HG03457 (cell line): Measurements from ENCODE around the gene DBN1.
"Not testable (repeated sequence)": the region's sequence is repeated elsewhere in the genome, so short reads cannot be mapped to it uniquely, and the experiment has no call there.

ENCODE experiments used
- ATAC-seq: cut with Tn5 transposase; IDR thresholded peaks from one replicate; pipeline ENCODE4 v1.9.1; 2021; ENCODE audit warnings: moderate number of reproducible peaks; ENCODE audit not compliant: unreplicated experiment

DBN1 gene

DNA sequence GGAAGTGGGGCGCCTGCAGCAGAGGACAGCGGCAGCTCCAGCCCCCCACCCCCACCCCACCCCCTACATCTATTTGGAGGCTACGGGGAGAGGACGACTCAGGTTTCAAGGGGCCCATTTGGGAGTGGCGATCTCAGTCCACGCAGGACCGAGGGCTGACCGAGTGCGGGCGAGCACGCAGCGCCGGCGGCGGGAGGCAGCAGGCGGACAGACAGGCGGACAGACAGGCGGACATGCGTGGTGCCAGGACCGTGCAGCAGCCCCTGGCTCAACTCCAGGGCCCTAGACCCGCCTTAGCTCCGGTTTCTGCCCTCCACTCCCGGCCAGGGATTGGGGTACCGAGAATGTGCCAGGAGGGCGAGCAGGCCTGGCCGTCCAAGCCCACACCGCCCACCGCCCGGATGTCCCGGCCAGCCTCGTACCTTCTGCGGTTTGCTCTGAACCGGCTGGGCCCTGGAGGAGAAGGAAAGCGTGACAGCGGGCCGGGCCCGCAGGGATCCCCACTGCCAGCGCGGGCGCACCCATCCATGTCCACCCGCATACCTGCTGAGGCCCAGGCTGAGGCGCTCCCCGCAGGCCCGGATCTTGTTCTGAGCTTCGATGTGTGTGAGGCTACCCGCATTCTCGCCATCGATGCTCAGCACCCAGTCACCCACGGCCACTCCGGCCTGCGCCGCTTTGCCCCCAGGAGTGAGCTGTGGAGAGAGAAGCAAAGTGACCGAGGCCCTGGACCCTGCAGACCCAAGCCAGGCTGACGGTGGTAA, 18.7 kb upstream of the DBN1 start:
- ATAC-seq, result no peak

DNA sequence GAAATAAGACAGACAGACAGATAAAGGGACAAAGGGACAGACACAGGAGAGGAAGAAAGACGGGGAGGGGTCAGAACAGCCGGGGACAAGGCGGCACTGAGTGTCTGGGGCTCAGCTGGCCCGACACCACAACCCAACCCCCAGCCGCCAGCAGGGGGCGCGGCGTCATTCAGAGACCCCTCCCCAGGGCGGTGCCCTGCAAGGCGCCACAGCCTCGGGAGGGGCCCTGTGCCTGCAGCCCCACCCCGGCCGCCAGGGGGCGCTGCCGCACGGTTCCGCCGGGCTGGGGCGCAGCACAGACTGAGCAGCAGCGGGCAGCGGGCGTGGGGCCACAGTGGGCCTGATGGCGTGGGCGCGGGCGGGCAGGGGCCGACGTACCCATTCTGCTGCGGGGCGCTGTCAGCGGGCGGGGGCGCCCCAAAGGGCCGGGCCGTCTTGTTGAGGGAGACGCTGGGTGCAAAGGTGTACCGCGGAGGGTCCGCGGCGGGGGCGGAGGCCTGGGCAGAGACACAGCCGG, 18.1 kb upstream of the DBN1 start:
- ATAC-seq, result no peak

DNA sequence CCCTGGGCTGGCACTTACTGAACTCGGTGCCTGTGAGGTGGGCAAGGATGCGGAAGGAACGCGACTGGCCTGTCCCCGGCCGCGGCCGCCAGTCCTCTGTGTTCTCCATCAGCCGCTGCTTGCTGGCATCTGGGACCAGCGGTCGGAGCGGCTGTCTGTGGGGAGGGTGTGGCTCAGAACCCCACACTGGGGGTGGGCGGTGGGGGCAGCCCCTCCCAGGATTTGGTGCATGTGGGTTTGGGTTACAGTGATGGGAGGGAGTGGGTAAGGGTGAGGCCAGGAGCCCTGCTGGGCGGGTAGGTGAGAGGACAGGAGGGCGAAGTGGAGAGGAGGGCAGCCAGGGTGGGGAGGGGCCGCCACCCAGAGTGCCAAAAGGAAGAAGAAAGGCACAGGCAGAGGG, 17.6 kb upstream of the DBN1 start:
- no peak for ATAC-seq

DNA sequence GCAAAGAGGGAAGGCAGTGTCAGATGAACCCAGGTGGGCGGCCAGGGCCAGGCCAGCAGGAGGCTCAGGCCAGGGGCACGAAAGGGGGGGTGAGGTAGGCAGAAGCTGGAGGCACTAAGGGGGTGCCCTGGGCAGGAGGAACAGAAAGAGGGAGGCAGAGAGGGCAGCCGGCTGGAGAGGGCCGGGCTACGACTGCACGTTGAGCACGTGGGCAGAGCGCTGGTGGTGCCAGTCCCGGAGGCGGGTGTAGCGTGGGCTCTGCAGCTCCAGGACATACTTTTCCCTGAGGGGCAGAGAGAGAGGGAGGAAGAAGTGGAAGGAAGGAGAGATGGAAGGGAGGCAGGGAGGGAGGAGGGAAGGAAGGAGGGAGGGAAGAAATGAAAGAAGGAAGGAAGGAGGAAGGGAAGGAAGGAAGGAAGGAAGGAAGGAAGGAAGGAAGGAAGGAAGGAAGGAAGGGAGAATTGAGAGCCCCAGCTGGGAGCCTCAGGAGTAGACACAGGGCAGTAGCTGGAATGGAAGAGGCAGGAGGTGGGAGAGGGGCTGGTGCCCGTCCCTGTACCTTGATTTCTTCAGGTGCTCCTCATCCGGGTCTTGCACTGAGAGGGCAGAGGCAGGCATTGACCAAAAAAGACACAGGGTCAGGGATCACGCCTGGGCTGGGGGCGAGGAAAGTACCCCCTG, 17.0 kb upstream of the DBN1 start:
- ATAC-seq, result no peak

DNA sequence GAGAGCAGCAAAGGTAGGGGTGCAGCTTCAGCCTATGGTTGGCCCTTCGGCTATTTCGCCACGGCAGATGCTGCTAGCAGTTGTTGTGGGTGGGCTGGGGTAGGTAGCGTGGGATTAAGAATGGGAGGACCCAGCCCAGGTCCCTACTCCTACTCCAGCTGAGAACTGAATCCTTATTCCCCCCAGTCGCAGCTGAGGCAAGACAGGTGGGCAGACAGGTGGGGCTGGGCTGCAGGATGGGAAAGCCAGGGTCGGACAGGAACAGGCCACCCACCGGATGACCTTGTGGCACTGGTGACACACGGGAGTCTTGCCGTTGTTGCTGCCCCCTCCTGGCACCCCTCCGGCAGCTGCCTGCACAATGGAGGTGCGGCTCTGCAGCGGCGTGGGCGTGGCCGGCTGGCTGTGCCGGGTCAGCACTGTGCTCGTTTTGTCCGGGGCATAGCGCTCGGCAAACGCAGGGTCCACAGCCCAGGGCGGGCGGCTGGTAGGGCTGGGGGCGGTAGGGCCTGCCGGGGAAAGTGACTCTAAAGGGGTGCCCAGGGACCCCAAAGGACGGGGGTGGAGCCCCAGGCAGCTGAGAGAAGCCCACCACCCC, 15.8 kb upstream of the DBN1 start:
- no peak for ATAC-seq

DNA sequence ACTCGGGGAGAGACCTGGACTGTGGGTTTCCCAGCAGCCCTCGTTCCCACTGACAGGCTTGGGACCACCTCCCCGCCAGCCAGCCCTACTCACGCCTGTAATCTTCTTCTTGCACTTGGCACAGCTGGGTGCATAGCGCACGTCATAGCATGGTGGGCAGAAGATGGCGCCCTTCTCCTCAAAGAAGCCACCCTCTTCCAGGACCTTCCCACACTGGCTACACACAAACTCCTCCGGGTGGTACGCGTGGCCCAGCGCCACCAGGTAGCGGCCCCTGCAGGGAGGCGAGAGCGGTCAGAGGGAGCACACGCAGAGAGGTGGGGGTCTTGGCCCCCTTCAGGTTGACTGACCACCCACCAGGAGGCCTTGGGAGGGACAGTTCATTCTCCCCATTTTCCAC, 14.5 kb upstream of the DBN1 start:
- no peak for ATAC-seq

DNA sequence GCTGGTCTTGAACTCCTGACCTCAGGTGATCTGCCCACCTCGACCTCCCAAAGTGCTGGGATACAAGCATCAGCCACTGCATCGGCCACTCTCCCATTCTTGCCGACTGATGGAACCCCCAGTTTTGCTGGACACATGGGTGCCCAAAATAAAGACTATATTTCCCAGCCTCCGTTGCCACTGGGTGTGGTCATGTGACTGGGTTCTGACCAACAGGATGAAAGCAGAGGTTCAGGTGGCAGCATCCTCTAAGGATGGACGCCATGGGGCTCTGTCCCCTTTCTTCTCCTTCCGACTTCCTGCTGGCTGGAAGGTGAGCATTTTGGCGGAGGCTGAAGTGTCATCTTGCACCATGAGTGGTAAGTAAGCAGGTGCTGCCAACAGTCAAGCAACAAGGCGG, 13.7 kb upstream of the DBN1 start:
- ATAC-seq, result no peak

DNA sequence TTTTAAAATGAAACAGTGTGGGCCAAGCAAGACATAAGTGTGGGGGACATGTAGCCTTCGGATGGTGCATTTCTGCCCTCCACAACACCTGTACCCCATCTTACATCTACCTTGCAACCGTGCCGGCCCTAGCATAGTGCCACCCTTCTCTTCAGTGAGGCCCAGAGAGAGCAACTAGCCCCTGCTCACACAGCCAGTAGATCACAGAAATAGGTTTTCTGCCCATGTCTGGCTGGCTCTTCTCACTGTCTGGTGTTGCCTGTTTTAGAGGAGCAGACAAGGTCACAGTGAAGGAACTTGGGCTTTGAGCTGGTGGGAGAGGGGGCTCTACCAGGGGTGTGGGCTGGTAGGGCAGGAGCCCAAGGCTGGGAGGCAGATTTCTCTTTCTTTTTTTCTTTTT, 12.8 kb upstream of the DBN1 start:
- no peak for ATAC-seq

DNA sequence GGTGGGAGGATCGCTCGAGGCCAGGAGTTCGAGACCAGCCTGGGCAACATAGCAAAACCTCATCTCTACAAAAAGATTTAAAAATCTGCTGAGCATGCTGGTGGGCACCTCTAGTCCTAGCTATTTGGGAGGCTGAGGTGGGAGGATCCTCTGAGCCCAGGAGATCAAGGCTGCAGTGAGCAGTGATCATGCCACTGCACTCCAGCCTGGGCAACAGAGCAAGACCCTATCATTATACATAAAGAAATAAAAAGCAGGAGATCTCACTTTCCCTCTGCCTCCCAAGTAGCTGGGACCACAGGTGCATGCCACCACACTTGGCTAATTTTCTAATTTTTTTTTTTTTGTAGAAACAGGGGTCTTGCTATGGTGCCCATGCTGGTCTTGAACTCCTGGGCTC, 12.3 kb upstream of the DBN1 start:
- ATAC-seq, result not testable (repeated sequence)

DNA sequence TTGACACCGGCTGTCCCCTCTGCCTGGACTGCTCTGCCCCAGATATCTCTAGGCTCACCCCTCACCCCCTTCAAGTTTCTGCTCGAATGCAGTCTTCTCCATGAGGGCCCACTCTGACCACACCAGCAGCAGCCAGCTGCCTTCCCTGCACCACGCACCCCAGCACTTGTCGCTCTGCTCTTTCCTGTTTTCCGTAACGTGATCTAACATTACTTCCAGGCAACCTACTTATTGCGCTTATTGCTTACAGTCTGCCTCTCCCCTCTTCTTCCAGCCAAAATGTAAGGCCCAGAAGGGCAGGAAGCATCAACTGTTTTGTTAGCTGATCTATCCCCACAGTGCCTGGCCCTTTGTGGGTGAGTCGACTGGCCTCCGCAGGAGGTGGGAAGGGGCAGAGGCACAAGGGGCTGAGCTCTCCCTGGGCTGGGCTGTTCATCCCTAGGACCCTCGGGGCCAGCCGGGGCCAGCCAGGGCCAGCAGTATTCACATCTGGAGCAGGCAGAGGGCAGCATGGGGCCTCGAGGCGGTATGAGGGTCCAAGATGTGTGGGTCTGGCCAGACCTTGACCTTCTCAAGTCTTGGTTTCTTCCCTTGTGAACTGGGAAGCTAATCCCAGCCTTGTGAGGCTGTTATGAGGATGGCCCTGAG, 11.6 kb upstream of the DBN1 start:
- no peak for ATAC-seq

DNA sequence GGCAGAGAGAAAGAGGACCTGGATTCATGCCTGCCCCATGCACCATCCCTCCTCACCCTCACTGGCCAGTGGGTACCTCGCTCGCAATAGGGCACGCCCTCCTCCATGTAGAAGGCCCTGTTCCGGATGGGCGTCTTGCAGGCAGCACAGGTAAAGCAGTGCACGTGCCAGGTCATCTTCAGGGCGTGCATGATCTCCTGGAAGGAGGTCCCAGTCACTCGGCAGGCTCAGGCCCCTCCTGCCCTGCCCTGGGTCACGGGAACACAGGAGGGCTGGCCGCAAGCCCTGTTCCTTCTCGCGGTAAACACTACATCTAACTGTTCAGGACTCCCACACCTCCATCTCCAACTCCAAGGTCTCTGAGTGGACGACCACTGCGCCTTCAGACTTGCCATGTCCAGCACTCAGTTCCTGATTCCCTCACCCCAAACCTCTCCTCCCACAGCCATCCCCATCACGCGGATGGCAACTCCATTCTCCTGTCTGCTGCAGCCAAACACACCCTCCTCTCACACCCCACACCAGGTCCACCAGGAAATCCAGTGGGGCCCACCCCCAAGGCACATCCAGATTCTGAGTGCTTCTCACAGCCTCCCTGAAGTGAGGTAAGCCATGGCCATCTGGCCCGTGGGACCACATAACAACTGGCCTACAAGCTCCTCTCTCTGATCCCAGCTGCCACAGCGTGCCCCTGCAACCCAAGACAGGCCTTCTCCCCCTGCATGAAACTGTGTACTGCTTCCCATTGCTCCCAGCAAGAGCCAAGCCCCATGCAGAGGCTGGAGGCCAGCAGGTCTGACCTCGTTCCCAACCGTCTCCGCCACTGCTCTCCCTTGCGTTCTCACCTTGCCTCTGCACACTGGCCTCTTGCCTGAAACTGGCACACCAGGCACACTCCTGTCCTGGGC, 10.8 kb upstream of the DBN1 start:
- no peak for ATAC-seq

DNA sequence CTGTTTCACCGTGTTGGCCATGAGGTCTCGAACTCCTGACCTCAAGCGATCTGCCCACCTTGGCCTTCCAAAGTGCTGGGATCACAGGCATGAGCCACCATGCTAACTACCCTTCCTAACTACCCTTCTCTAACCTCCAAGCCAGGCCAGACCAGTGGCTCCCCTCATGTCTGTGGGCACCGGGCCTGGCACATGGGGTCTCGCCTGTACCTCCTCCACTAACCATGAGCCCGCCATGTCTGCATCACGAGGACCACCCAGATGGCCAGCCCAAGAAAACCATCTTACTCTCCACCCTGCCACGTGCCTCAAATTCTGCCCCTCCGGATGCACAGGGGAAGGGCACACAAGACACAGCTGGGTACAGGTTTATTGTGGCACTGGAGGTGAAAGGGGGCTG, 9.6 kb upstream of the DBN1 start:
- ATAC-seq, result no peak

DNA sequence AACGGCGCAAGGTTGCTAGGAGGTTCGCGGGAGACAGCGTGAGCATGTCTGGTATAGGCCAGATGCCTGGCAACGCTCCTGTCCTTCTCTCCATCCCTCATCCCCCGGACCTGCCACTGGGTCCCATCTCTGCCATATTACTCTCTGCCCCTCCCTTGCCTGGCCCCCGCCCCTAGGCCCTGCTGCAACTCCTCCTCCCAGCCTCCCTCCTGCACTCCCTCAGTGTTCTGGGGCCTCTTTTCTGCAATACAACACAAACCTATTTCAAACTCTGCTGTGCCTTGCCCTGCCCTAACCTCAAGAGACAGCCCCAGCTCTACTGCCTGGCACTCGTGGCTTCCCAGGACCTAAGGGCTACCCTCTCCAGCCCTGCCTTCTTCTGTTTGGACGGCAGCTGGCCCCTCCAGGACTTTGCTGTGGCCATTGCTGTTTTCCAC, 8.9 kb upstream of the DBN1 start:
- no peak for ATAC-seq

DNA sequence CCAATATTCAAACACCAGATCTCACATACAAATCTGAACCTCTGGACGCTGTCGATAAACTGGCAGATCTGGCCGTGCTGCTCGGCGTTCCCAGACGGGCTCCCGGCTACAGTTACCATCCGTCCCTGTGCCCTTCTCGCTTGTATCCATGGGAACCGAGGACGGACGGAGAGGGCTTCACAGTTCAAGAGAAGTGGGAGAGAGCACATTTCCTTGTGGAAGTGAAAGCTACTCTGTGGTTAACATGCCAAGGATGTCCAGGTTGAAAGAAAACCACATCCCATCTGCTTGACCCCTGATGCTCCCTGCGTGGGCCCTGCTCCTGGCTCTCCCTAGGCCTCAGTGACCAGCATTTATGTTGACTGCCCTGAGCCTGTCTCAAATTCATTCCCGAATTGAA, 6.3 kb upstream of the DBN1 start:
- ATAC-seq, result no peak

DNA sequence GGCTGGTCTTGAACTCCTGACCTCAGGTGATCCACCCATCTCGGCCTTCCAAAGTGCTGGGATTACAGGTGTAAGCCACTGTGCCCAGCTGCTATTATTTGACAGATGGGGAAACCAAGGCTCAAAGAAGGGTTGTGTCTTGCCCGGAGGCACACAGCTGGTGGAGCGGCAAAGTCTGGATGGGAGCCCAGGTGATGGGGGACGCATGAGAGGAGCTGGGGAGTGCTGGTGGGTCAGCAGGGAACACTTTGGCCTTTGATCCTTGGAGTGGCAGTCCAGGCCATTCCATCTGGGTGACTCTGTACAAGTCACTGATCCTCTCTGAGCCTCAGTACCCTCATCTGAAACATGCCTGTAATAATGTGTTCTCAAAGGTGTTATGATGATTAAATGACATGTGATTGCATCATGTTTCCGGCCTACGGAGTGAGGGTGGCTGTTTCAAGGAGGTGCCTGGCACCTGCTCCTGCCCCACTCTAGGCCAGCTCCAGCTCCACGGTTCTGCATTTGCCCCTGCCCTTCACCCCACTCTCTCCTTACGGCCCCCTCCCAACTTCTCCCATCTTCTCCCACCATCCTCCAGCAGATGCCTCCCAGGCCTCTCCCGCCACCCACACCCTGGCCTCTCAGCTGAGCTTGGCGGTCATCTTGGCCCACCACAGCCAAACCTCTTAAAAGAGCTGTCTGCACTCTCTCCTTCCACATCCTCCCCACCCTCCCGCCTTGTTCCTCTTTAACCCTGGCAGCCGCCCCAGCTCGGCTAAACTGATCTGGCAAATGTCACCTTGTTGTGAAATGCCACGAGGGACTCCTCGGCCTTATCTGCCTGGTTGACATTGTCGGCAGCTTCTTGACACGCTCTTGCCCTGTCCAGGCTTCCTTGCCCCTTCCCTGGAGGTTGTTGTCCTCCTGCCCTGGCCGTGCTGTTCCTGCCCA, 5.5 kb upstream of the DBN1 start:
- no peak for ATAC-seq

DNA sequence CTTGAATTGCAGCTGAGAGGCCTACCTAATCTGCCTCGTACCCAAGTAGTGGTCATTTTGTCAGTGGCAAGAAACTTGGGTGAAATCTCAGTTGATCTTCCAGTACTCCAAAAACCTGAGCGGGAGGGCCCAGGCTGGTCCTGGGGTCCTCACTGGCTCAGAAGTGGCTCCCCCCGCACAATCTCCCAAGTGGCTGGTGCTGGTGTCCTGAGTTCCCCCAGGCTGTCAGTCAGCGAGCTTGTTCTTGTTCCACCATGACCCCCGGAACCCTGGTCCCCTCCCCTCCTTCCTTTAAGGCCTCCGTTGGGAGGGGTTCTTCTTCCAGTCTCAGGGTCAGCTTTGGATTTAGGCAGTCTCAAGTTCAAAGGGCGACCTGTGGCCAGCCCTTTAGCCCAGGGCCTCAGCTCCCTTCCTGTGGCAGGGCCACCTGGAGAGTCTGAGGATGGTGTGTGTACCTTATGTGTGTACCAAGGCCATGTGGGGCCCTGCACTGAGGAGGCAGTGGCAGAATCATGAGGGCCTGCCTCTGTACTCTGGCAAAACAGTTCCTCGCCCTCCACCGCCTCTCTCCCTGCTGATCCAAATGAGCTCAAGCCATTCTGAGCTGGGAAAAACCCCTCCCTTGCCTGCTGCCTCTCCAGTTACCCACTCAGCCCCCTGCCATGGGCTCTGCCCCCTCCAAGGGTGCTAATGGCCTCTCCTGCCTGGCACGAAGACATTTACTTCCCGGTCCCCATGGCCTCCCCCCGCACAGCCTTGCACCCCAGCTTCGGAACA, 4.5 kb upstream of the DBN1 start:
- no peak for ATAC-seq

DNA sequence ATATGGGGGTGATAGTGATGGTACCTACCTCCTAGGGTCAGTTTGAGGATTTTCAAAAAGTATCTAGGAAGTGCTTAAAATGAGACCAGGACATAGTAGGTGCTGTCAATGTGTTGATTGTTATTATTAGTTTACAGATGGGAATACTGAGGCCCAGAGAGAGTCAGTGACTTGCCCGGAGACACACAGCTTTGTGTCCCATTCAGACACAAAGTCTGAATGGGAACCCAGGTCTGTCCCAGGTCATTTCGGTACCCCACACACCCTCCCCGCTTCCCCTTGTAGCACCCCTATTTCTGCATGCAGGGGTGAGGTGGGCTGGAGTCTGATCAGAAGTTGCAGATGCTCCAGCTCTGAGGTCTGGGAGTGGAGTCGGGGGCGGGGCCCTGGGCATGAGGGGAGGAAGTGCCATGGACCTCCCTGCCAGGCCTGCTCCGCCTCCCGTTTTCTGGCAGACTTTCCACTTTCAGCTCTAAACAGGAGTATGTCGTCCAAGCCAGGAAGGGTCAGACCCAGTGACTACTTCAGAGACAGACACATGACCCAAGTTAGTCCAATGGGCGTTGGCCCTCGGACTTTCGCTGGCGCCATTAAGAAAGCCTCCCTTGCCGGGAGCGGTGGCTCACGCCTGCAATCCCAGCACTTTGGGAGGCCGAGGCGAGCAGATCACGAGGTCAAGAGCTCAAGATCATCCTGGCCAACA, 3.2 kb upstream of the DBN1 start:
- ATAC-seq, result no peak
